Measurements from ENCODE around the gene HDLBP. TPM values are rescaled to one million over a fixed set of nuclear protein-coding genes. Genes with fewer than 3 reads are reported as not detected.
A peak's percentile ranks its signal among the peaks of the same experiment; 100 is the strongest.

HDLBP gene
- polyA plus RNA-seq, 3 donors, result 50.4 to 73.1 (median 69.9) TPM

- Histone ChIP-seq H3K27me3 (ENCODE audit: control insufficient read depth in 2 of 2, insufficient read depth in 2 of 2, low read length in 2 of 2) (no peaks in the 10 kb centered on the region), H3K9ac (ENCODE audit: insufficient read depth, low read length, poor library complexity, severe bottlenecking) (no peak overlapping the region), H4K20me1 (ENCODE audit: insufficient read depth, low read length) (peaks cover 47% of the 10 kb centered on the region), H3K27ac (ENCODE audit: low read depth in 1 of 2, low read length in 2 of 2) (no peak overlapping the region), H3K9me3 (replicated peaks in 1 of 2; ENCODE audit: control insufficient read depth in 1 of 2, insufficient read depth in 1 of 2, low read length in 2 of 2) (no peaks in the 10 kb centered on the region), H3K4me2 (replicated peaks; ENCODE audit: extremely low read depth, low read length, poor library complexity, severe bottlenecking) (no peak overlapping the region), H3K36me3 (replicated peaks in 1 of 2; ENCODE audit: control insufficient read depth in 1 of 2, insufficient read depth in 2 of 2, low read length in 2 of 2) (peaks cover 89 to 99% of the 10 kb centered on the region in 2 donors), H2AFZ (ENCODE audit: insufficient read depth, low read depth, low read length, poor library complexity, severe bottlenecking) (no peak overlapping the region), H3K4me3 (replicated peaks in 1 of 3; ENCODE audit: low read depth in 2 of 3, low read length in 3 of 3) (no peak overlapping the region), H3K4me1 (ENCODE audit: control insufficient read depth in 1 of 2, insufficient read depth in 2 of 2, low read length in 2 of 2) (no peaks in the 10 kb centered on the region), H3K79me2 (ENCODE audit: insufficient read depth, low read length) (peaks cover 18% of the 10 kb centered on the region)
- H3K27me3 Mint-ChIP-seq (ENCODE audit: low read depth in 3 of 3), result no peaks in the 10 kb centered on the region
- 100% methylated on average over 2 of the region's 3 CpGs for WGBS (ENCODE audit: insufficient coverage)
- H3K9me3 Mint-ChIP-seq, result peaks cover 0 to 2% (median 0%) of the 10 kb centered on the region in 7 donors
- TF ChIP-seq CTCF (IDR thresholded peaks at IDR 0.05), result no peak
- intact Hi-C loops (cut with micrococcal nuclease), result no loop called here
- H3K36me3 Mint-ChIP-seq, result peaks cover 81 to 95% of the 10 kb centered on the region in 2 donors
- no peak for DNase-seq
- H3K27ac Mint-ChIP-seq, result peak overlapping the region in 1 of 7 donors; percentile 11
- no peak overlapping the region for H3K4me3 Mint-ChIP-seq
- no peaks in the 10 kb centered on the region for H3K4me1 Mint-ChIP-seq
Measured at GRCh38 chr2:241260911-241261310, 54.6 kb downstream of the HDLBP start.

DNA sequence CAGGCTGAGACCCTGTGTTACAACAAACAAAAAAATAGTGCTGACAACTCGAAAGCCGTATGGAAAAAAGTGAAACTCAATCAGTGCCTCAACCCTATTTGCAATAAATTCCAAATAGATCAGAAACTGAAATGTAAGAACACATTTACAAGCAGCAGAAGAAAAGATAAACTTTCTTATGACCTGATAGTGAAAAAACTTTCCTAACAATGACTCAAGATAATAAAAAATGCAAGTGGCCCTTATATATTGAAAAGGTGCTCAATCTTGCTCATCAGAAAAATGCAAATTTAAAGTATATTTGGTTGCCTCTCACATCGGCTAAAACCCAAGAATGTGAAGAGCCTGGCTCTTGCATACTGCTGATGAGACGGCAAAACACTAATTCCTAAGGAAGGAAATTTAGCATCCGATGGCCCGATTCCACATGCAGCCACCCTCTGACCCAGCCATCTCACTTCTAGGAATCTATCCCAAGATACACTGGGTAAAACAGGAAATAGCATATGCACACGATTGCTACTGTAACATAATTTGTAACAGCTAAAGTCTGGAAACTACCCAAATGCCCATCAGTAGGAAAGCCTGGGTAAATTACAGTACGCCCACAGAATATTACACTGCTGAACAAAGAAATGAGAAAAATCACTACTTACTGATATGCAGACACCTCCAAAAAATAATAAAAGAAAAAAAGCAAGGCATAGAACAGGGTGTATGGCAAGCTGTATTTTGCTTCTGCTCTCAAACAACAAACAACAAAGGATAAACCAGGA is 56.8 kb downstream of the HDLBP start:
- no peaks in the 10 kb centered on the region for H3K27me3 ChIP-seq (ENCODE audit: control insufficient read depth in 2 of 2, insufficient read depth in 2 of 2, low read length in 2 of 2)
- H3K4me2 ChIP-seq (replicated peaks; ENCODE audit: extremely low read depth, low read length, poor library complexity, severe bottlenecking), result no peak overlapping the region
- intact Hi-C loops (cut with micrococcal nuclease), result no loop called here
- no peaks in the 10 kb centered on the region for H3K4me1 ChIP-seq (ENCODE audit: control insufficient read depth in 1 of 2, insufficient read depth in 2 of 2, low read length in 2 of 2)
- no peak overlapping the region for H3K27ac ChIP-seq (ENCODE audit: low read depth in 1 of 2, low read length in 2 of 2)
- Mint-ChIP-seq H3K27ac (no peak overlapping the region), H3K4me3 (no peak overlapping the region), H3K27me3 (ENCODE audit: low read depth in 3 of 3) (no peaks in the 10 kb centered on the region), H3K36me3 (peaks cover 87 to 97% of the 10 kb centered on the region in 2 donors), H3K4me1 (no peaks in the 10 kb centered on the region), H3K9me3 (no peaks in the 10 kb centered on the region)
- H4K20me1 ChIP-seq (ENCODE audit: insufficient read depth, low read length), result peaks cover 41% of the 10 kb centered on the region
- no peaks in the 10 kb centered on the region for H3K9me3 ChIP-seq (replicated peaks in 1 of 2; ENCODE audit: control insufficient read depth in 1 of 2, insufficient read depth in 1 of 2, low read length in 2 of 2)
- no peak overlapping the region for H2AFZ ChIP-seq (ENCODE audit: insufficient read depth, low read depth, low read length, poor library complexity, severe bottlenecking)
- WGBS (ENCODE audit: insufficient coverage), result 78% methylated on average over 3 of the region's 8 CpGs
- H3K9ac ChIP-seq (ENCODE audit: insufficient read depth, low read length, poor library complexity, severe bottlenecking), result no peak overlapping the region
- no peak for TF ChIP-seq CTCF (IDR thresholded peaks at IDR 0.05)
- H3K79me2 ChIP-seq (ENCODE audit: insufficient read depth, low read length), result peaks cover 12% of the 10 kb centered on the region
- no peak for DNase-seq
- no peak overlapping the region for H3K4me3 ChIP-seq (replicated peaks in 1 of 3; ENCODE audit: low read depth in 2 of 3, low read length in 3 of 3)
- peaks cover 93 to 99% of the 10 kb centered on the region in 2 donors for H3K36me3 ChIP-seq (replicated peaks in 1 of 2; ENCODE audit: control insufficient read depth in 1 of 2, insufficient read depth in 2 of 2, low read length in 2 of 2)
